Measurements from ENCODE around the gene ACADL. TPM values are rescaled to one million over a fixed set of nuclear protein-coding genes. Genes with fewer than 3 reads are reported as not detected.

ACADL gene
- total and polyA plus RNA-seq, 2 of the 13 experiments (the other 11 are each of a cell fraction or from before 2014, with no cell fraction given): not detected

GRCh38 chr2:210224941-210225672 lies at the start of gene ACADL (continued):
- TF ChIP-seq ESRRA (CRISPR knock-in tag; IDR thresholded peaks at IDR 0.05; ENCODE audit: low read depth) (0 out of 2 replicates have a peak, but pooled peaks have one; percentile 19), PTBP1 (IDR thresholded peaks at IDR 0.05; ENCODE audit: low read depth, low read length, poor library complexity, severe bottlenecking) (peak; percentile 14), ATF7-NPFF (CRISPR knock-in tag; IDR thresholded peaks at IDR 0.05; ENCODE audit: low read depth) (peak; percentile 55; the same call in 1 of the 2 replicates), CBFB (CRISPR knock-in tag; IDR thresholded peaks at IDR 0.05) (0 out of 2 replicates have a peak, but pooled peaks have one; percentile 18), HIVEP1 (CRISPR knock-in tag; IDR thresholded peaks at IDR 0.05) (0 out of 2 replicates have a peak, but pooled peaks have one; percentile 10), KMT2B (CRISPR knock-in tag; IDR thresholded peaks at IDR 0.05) (no peak), PAXIP1 (CRISPR knock-in tag; conservative IDR thresholded peaks at IDR 0.05) (0 out of 2 replicates have a peak, but pooled peaks have one; percentile 23), ARHGAP35 (CRISPR knock-in tag; IDR thresholded peaks at IDR 0.05; ENCODE audit: borderline replicate concordance) (peak; percentile 86; the same call in 1 of the 2 replicates), ZSCAN25 (CRISPR knock-in tag; IDR thresholded peaks at IDR 0.05) (0 out of 2 replicates have a peak, but pooled peaks have one; percentile 15), NR2F6 (IDR thresholded peaks at IDR 0.05) (no peak), NR2F6 (CRISPR knock-in tag; IDR thresholded peaks at IDR 0.05) (no peak), ZNF605 (CRISPR knock-in tag; IDR thresholded peaks at IDR 0.05) (peak; percentile 48; the same call in 1 of the 2 replicates), ZNF800 (CRISPR knock-in tag; IDR thresholded peaks at IDR 0.05) (peak; percentile 99)

Measured in HepG2 (cell line).